GM12878 (cell line): ENCODE results near the gene SHMT2. TPM values are rescaled to one million over a fixed set of nuclear protein-coding genes. Genes with fewer than 3 reads are reported as not detected.

Source experiments
- ATAC-seq: fragments of 200-7000 bp; cut with Tn5 transposase; 3 replicates; pipeline ENCODE4 v1.9.1; 2020; ENCODE audit warnings: mild to moderate bottlenecking, moderate library complexity
- BruUV-seq: library from RNA; stranded (reverse); fragments of 400-500 nt; replicated peaks from 2 replicates; lab custom pipeline; 2021; lab: Mats Ljungman, UMichigan
- CTCF ChIA-PET: fragments of 300-600 bp; sonication (Branson Sonifier 250); formaldehyde crosslinking; extraction: SDS; loops from one replicate; lab custom pipeline; 2021; ENCODE audit warnings: inconsistent platforms; lab: Yijun Ruan, JAX
- POLR2A ChIA-PET: fragments of 350-600 bp; formaldehyde crosslinking; extraction: SDS; loops from one replicate; lab custom pipeline; 2021; ENCODE audit warnings: inconsistent platforms; lab: Charles Lee
- RAD21 ChIA-PET: fragments of 300-600 bp; sonication (Branson Sonifier 250); formaldehyde crosslinking; loops from one replicate; lab custom pipeline; 2023; ENCODE audit warnings: antibody characterized with exemption; ENCODE audit not compliant: unreplicated experiment; lab: Charles Lee
- SMC1A ChIA-PET: fragments of 300-600 bp; sonication (Branson Sonifier 250); formaldehyde crosslinking; loops from one replicate; lab custom pipeline; 2023; ENCODE audit not compliant: unreplicated experiment, uncharacterized antibody; lab: Charles Lee
- DNase-seq: peaks from one replicate; pipeline ENCODE4 v3.0.0-alpha.2; 2011; ENCODE audit warnings: low read depth, low spot score
- FAIRE-seq: peaks from 3 replicates; lab custom pipeline; 2011; peaks lifted over from hg19 to GRCh38; lab: Jason Lieb, UNC
- H2AFZ ChIP-seq: 2 replicates; pipeline ENCODE4 v1.6.0; 2011; ENCODE audit warnings: low read depth, low read length, control low read depth; ENCODE audit not compliant: control insufficient read depth
- H3K27ac ChIP-seq: 2 replicates; pipeline ENCODE4 v1.5.1; 2011; ENCODE audit warnings: control low read depth; ENCODE audit not compliant: control insufficient read depth, insufficient read depth
- H3K27me3 ChIP-seq, 2 experiments: replicated peaks in 1 of 2; 2 replicates each; pipeline versions ENCODE4 v1.6.0 to v1.6.1; 2011; ENCODE audit warnings: low read length in 1 of 2; ENCODE audit not compliant: control insufficient read depth in 2 of 2, insufficient read depth in 2 of 2
- H3K36me3 ChIP-seq, 2 experiments: 2 replicates each; pipeline ENCODE4 v1.5.1; 2011; ENCODE audit warnings: low read length in 1 of 2; ENCODE audit not compliant: control insufficient read depth in 2 of 2, insufficient read depth in 2 of 2
- H3K4me1 ChIP-seq: 2 replicates; pipeline ENCODE4 v1.6.1; 2011; ENCODE audit warnings: mild to moderate bottlenecking, low read length, moderate library complexity, mixed read lengths; ENCODE audit not compliant: control insufficient read depth, insufficient read depth
- H3K4me2 ChIP-seq: 2 replicates; pipeline ENCODE4 v1.6.0; 2011; ENCODE audit warnings: control low read depth; ENCODE audit not compliant: control insufficient read depth, insufficient read depth
- H3K4me3 ChIP-seq: fragments of 200-600 bp; sonication (generic); 2 replicates; pipeline ENCODE4 v1.5.1; 2016
- H3K79me2 ChIP-seq: 2 replicates; pipeline ENCODE4 v1.6.0; 2011; ENCODE audit warnings: low read length; ENCODE audit not compliant: control insufficient read depth, insufficient read depth
- H3K9ac ChIP-seq: 2 replicates; pipeline ENCODE4 v1.8.0; 2011; ENCODE audit warnings: low read length, control low read depth, mixed read lengths; ENCODE audit not compliant: control insufficient read depth, insufficient read depth
- H3K9me3 ChIP-seq: replicated peaks from 3 replicates; pipeline ENCODE4 v1.5.1; 2011; ENCODE audit warnings: mild to moderate bottlenecking, low read length; ENCODE audit not compliant: control insufficient read depth, insufficient read depth
- H4K20me1 ChIP-seq: 2 replicates; pipeline ENCODE4 v1.6.0; 2011; ENCODE audit not compliant: control insufficient read depth, insufficient read depth
- ATF7 ChIP-seq: fragments of 450-650 bp; IDR thresholded peaks from 2 replicates; pipeline ENCODE4 v1.6.1; 2016; ENCODE audit warnings: low read depth, mild to moderate bottlenecking
- BMI1 ChIP-seq: fragments of 450-650 bp; IDR thresholded peaks from 2 replicates; pipeline ENCODE4 v1.6.1; 2016; ENCODE audit warnings: mild to moderate bottlenecking, moderate library complexity, borderline replicate concordance
- CEBPB ChIP-seq, 2 experiments: fragments of 150-350 bp in 1 of 2; IDR thresholded peaks; 2 replicates each; pipeline ENCODE4 v1.6.1; 2012 to 2014; ENCODE audit warnings: low read depth in 2 of 2, low read length in 2 of 2, borderline replicate concordance in 1 of 2, inconsistent platforms in 1 of 2
- CREB1 ChIP-seq: IDR thresholded peaks from 2 replicates; pipeline ENCODE4 v1.6.1; 2012; ENCODE audit warnings: low read depth, mild to moderate bottlenecking, inconsistent platforms
- CREM ChIP-seq: IDR thresholded peaks from 2 replicates; pipeline ENCODE4 v1.6.1; 2014; ENCODE audit warnings: antibody characterized with exemption, low read depth
- NBN ChIP-seq: fragments of 450-650 bp; IDR thresholded peaks from 2 replicates; pipeline ENCODE4 v1.6.1; 2016
- NFYB ChIP-seq: IDR thresholded peaks from 2 replicates; pipeline ENCODE4 v1.6.1; 2011; ENCODE audit warnings: low read depth, mild to moderate bottlenecking, low read length, improper control_type of control experiment, moderate library complexity; ENCODE audit not compliant: insufficient read depth
- RFX5 ChIP-seq: IDR thresholded peaks from 2 replicates; pipeline ENCODE4 v1.6.1; 2011; ENCODE audit warnings: low read depth, low read length, improper control_type of control experiment
- RUNX3 ChIP-seq: IDR thresholded peaks from 2 replicates; pipeline ENCODE4 v1.6.1; 2012; ENCODE audit warnings: low read length, inconsistent platforms
- SPI1 ChIP-seq: IDR thresholded peaks from 2 replicates; pipeline ENCODE4 v1.6.1; 2011; ENCODE audit warnings: low read depth, mild to moderate bottlenecking, low read length, moderate library complexity, borderline replicate concordance; ENCODE audit not compliant: insufficient read depth
- SREBF1 ChIP-seq: IDR thresholded peaks from 2 replicates; pipeline ENCODE4 v1.6.1; 2012; ENCODE audit warnings: mild to moderate bottlenecking, low read length
- TARDBP ChIP-seq: IDR thresholded peaks from 2 replicates; pipeline ENCODE4 v1.6.1; 2016; ENCODE audit warnings: borderline replicate concordance
- TBL1XR1 ChIP-seq: IDR thresholded peaks from 2 replicates; pipeline ENCODE4 v1.6.1; 2012; ENCODE audit warnings: low read depth, low read length, improper control_type of control experiment
- ZNF217 ChIP-seq: fragments of 450-650 bp; IDR thresholded peaks from 2 replicates; pipeline ENCODE4 v1.6.1; 2017; ENCODE audit warnings: antibody characterized with exemption, mild to moderate bottlenecking
- ZSCAN29 ChIP-seq: fragments of 450-650 bp; IDR thresholded peaks from 2 replicates; pipeline ENCODE4 v1.6.1; 2017; ENCODE audit warnings: mild to moderate bottlenecking, moderate library complexity
- WGBS: methylation state at CpG from one replicate; pipeline ENCODE4 v1.1.6; 2016; ENCODE audit warnings: low lambda C conversion rate; ENCODE audit not compliant: insufficient replicate concordance, insufficient coverage; ENCODE audit errors: missing lambda C conversion rate; 5-methylcytosine and 5-hydroxymethylcytosine counted together
- in situ Hi-C: fragments of 300-500 bp; cut with MboI; formaldehyde crosslinking; loops from 9 replicates; pipeline ENCODE4 v1.14.3; 2018; ENCODE audit warnings: mixed read lengths
- intact Hi-C: fragments of 100-400 bp; cut with micrococcal nuclease; formaldehyde crosslinking; loops from one replicate; pipeline ENCODE4 v1.14.2; 2022; ENCODE audit not compliant: unreplicated experiment
- polyA plus RNA-seq, 11 experiments: library from polyadenylated mRNA; depleted of rRNA in 4 of 11; unstranded in 6 of 11; stranded (reverse) in 5 of 11; fragments of >200 nt; fragmentation: Nextera tagmentation in 4 of 11; fragmentation: Illumina TruSeq in 1 of 11; extraction: Ambion mirVana in 4 of 11; extraction: Trizol in 1 of 11; gene quantifications; 1 replicate in 1 of 11; 2 replicates in 10 of 11; pipeline versions ENCODE4 v1.2.1 to v1.2.3, GENCODE V29; 2011 to 2016; ENCODE audit warnings: inconsistent platforms in 2 of 11, missing spikeins in 2 of 11, low read depth in 1 of 11
- total RNA-seq, 4 experiments: library from RNA; depleted of rRNA in 3 of 4; stranded (reverse); fragments of >200 nt in 3 of 4; fragmentation: Illumina TruSeq in 1 of 4; extraction: Trizol in 1 of 4; gene quantifications; 2 replicates each; pipeline versions ENCODE4 v1.2.1 to v1.2.3, GENCODE V29; 2013 to 2021
- TF ChIP-seq, protein P1 (sequence below): fragments of 450-650 bp; IDR thresholded peaks from 2 replicates; pipeline ENCODE4 v1.6.1; 2016; ENCODE audit warnings: mild to moderate bottlenecking
- TF ChIP-seq, protein P2 (sequence below): fragments of 150-350 bp; IDR thresholded peaks from 2 replicates; pipeline ENCODE4 v1.6.1; 2014; ENCODE audit warnings: mild to moderate bottlenecking, low read depth, low read length

Gene SHMT2
- total and polyA plus RNA-seq, 10 of the 15 experiments (the other 5 are each of a cell fraction or from before 2014, with no cell fraction given), result 57.0 to 292 (median 186) TPM

DNA sequence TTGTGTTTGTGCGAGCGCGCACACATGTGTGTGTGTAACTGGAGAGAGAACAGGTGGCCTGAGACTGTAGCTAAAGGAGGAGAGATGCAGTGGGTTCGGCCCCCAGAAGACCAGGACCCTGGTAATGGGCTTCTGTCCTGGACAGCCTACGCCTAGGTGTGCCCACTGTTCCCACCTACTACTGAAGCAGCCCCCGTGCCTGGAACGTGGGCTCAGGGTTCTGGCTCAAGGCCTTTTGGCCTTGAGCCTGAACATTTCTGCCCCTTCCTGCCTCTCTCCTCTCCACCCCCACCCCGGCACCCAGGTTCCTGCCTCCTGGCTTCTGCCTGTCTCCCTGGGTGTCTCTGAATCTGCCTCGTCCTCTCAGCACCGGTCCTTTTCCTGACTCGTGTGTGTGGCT lies 14.4 kb upstream of the SHMT2 start (continued):
- TF ChIP-seq TARDBP, result no peak
- TF ChIP-seq NFYB, result no peak
- no peak for TF ChIP-seq TBL1XR1

DNA sequence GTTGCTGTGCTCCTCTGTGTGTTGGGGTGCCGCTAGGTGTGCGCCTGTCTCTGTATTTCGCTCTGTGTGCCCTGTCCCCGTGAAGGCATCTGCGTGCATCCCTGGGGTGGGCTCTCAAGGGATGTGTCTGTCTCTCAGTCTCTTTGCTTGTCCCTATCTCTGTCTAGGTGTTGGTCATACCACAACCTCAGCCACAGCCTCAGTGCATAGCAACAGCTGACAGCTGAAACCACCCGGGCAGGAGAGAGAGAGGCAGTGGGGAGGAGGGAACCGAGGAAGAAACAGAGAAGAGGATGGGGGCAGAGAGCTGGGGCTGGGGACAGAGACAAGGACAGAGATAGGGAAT lies 13.9 kb upstream of the SHMT2 start:
- in situ Hi-C loops (no loop called here), intact Hi-C loops (no loop called here)
- DNase-seq, result no peak
- peak overlapping the region; percentile 83 for H3K4me2 ChIP-seq
- SMC1A ChIA-PET, result interaction anchor here (3.6 to 4.2 kb wide), 2 partner anchors 14 to 26 kb away, joined by 36 to 55 read pairs; partner anchors contain the start of gene SHMT2
- no peak overlapping the region for H2AFZ ChIP-seq
- peak; percentile 69 for FAIRE-seq
- H3K36me3 ChIP-seq, result no peaks in the 10 kb centered on the region
- peaks cover 27 to 29% of the 10 kb centered on the region in 2 experiments for H3K27me3 ChIP-seq
- peak overlapping the region; percentile 50 for H3K4me3 ChIP-seq
- under 1% methylated on average over 7 of the region's 7 CpGs for WGBS
- no peaks in the 10 kb centered on the region for H3K9me3 ChIP-seq
- H3K79me2 ChIP-seq, result no peaks in the 10 kb centered on the region
- no TSS peak for BruUV-seq
- POLR2A ChIA-PET, result no interaction called here
- RAD21 ChIA-PET, result interaction anchor here (0.6 to 3.6 kb wide), 6 partner anchors 12 to 31 kb away, joined by 3 to 21 read pairs (median 3); partner anchors contain the start of gene SHMT2
- ATAC-seq, result peak; percentile 65
- no peak overlapping the region for H3K27ac ChIP-seq
- no peak overlapping the region for H3K9ac ChIP-seq
- TF ChIP-seq SPI1 (no peak), ZNF217 (no peak), NBN (peak; percentile 83), CREM (peak; percentile 94), ATF7 (0 out of 2 replicates have a peak, but pooled peaks have one; percentile 22), SREBF1 (no peak), CEBPB (IDR thresholded peaks at IDR 0.05; ENCODE audit: borderline replicate concordance in 1 of 2, low read depth in 2 of 2, low read length in 2 of 2) (peak in 1 of 2 experiments; percentile 53; a peak in 1 of 4 replicates), RFX5 (peak; percentile 98), RUNX3 (peak; percentile 63), ZSCAN29 (no peak), BMI1 (no peak), CREB1 (peak; percentile 92)
- TF ChIP-seq, protein P1, sequence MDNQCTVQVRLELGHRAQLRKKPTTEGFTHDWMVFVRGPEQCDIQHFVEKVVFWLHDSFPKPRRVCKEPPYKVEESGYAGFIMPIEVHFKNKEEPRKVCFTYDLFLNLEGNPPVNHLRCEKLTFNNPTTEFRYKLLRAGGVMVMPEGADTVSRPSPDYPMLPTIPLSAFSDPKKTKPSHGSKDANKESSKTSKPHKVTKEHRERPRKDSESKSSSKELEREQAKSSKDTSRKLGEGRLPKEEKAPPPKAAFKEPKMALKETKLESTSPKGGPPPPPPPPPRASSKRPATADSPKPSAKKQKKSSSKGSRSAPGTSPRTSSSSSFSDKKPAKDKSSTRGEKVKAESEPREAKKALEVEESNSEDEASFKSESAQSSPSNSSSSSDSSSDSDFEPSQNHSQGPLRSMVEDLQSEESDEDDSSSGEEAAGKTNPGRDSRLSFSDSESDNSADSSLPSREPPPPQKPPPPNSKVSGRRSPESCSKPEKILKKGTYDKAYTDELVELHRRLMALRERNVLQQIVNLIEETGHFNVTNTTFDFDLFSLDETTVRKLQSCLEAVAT, result 0 out of 2 replicates have a peak, but pooled peaks have one; percentile 31
- TF ChIP-seq, protein P2, sequence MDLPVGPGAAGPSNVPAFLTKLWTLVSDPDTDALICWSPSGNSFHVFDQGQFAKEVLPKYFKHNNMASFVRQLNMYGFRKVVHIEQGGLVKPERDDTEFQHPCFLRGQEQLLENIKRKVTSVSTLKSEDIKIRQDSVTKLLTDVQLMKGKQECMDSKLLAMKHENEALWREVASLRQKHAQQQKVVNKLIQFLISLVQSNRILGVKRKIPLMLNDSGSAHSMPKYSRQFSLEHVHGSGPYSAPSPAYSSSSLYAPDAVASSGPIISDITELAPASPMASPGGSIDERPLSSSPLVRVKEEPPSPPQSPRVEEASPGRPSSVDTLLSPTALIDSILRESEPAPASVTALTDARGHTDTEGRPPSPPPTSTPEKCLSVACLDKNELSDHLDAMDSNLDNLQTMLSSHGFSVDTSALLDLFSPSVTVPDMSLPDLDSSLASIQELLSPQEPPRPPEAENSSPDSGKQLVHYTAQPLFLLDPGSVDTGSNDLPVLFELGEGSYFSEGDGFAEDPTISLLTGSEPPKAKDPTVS, result no peak
- TF ChIP-seq, all 136 proteins: peak for 8
- CTCF ChIA-PET, result interaction anchor here (0.6 to 4.7 kb wide), 7 partner anchors 13 to 245 kb away, joined by 3 to 271 read pairs (median 6); partner anchors contain the start of gene SHMT2
- Histone ChIP-seq H4K20me1 (no peaks in the 10 kb centered on the region), H3K4me1 (peaks cover 13% of the 10 kb centered on the region)
